MM.1S (cell line): Measurements from ENCODE around the gene TTC6.

Source experiments
- DNase-seq: peaks from one replicate; pipeline ENCODE4 v3.0.0-alpha.2; 2015
- H2AFZ ChIP-seq: fragments of 300-600 bp; sonication (generic); 2 replicates; pipeline ENCODE4 v1.6.0; 2016; ENCODE audit warnings: antibody characterized with exemption, low read length
- H3F3A ChIP-seq: fragments of 300-600 bp; sonication (generic); 2 replicates; pipeline ENCODE4 v1.6.1; 2016; ENCODE audit warnings: mild to moderate bottlenecking, antibody characterized with exemption, low read length, moderate library complexity, mixed read lengths; ENCODE audit not compliant: insufficient read depth
- H3K27ac ChIP-seq: fragments of 300-600 bp; sonication (generic); 2 replicates; pipeline ENCODE4 v1.5.1; 2016; ENCODE audit warnings: mild to moderate bottlenecking, low read length
- H3K27me3 ChIP-seq: fragments of 300-600 bp; sonication (generic); replicated peaks from 2 replicates; pipeline ENCODE4 v1.6.0; 2016; ENCODE audit warnings: low read length; ENCODE audit not compliant: insufficient read depth
- H3K36me3 ChIP-seq: fragments of 300-600 bp; sonication (generic); replicated peaks from 2 replicates; pipeline ENCODE4 v1.6.1; 2016; ENCODE audit warnings: mild to moderate bottlenecking, low read length, mixed read lengths; ENCODE audit not compliant: insufficient read depth
- H3K4me1 ChIP-seq: fragments of 300-600 bp; sonication (generic); 2 replicates; pipeline ENCODE4 v1.6.1; 2016; ENCODE audit warnings: low read length, mixed read lengths
- H3K4me2 ChIP-seq: fragments of 300-600 bp; sonication (generic); 2 replicates; pipeline ENCODE4 v1.6.0; 2016; ENCODE audit warnings: low read depth, low read length
- H3K4me3 ChIP-seq: fragments of 300-600 bp; sonication (generic); 2 replicates; pipeline ENCODE4 v1.5.1; 2016; ENCODE audit warnings: low read length, mixed read lengths
- H3K79me2 ChIP-seq: fragments of 300-600 bp; sonication (generic); 2 replicates; pipeline ENCODE4 v1.6.1; 2016; ENCODE audit warnings: mixed run types, low read length, mixed read lengths
- H3K9ac ChIP-seq: fragments of 300-600 bp; sonication (generic); 2 replicates; pipeline ENCODE4 v1.6.1; 2016; ENCODE audit warnings: low read length, mixed read lengths
- H3K9me2 ChIP-seq: fragments of 300-600 bp; sonication (generic); replicated peaks from 2 replicates; pipeline ENCODE4 v1.6.1; 2016; ENCODE audit warnings: mild to moderate bottlenecking, low read length, mixed read lengths; ENCODE audit not compliant: insufficient read depth
- H3K9me3 ChIP-seq: fragments of 300-600 bp; sonication (generic); replicated peaks from 2 replicates; pipeline ENCODE4 v1.6.1; 2016; ENCODE audit warnings: mild to moderate bottlenecking, low read length, mixed read lengths; ENCODE audit not compliant: insufficient read depth
- H4K20me1 ChIP-seq: fragments of 300-600 bp; sonication (generic); 2 replicates; pipeline ENCODE4 v1.6.1; 2016; ENCODE audit warnings: mild to moderate bottlenecking, low read length, moderate library complexity, mixed read lengths; ENCODE audit not compliant: insufficient read depth
- CTCF ChIP-seq: fragments of 300-600 bp; sonication (generic); IDR thresholded peaks from 2 replicates; pipeline ENCODE4 v1.5.1; 2016; ENCODE audit warnings: antibody characterized with exemption, low read length, mixed read lengths
- EZH2 ChIP-seq: fragments of 300-600 bp; sonication (generic); optimal IDR thresholded peaks from 2 replicates; pipeline ENCODE3; 2017; ENCODE audit warnings: low read depth, mild to moderate bottlenecking, antibody characterized with exemption, low read length, mixed read lengths
- EZH2phosphoT487 ChIP-seq: fragments of 300-600 bp; sonication (generic); IDR thresholded peaks from 2 replicates; pipeline ENCODE4 v1.6.1; 2018; ENCODE audit warnings: antibody characterized with exemption, low read length

TTC6 gene

GRCh38 chr14:37588956-37589714 is 6.3 kb upstream of the TTC6 start:
- Histone ChIP-seq H3K36me3 (no peaks in the 10 kb centered on the region), H3K4me1 (no peaks in the 10 kb centered on the region), H3K9me2 (no peaks in the 10 kb centered on the region), H3K4me2 (no peak overlapping the region), H3K9ac (no peak overlapping the region), H3K9me3 (no peaks in the 10 kb centered on the region), H3F3A (no peaks in the 10 kb centered on the region), H2AFZ (no peak overlapping the region), H3K79me2 (peaks cover 13% of the 10 kb centered on the region), H3K27me3 (no peaks in the 10 kb centered on the region), H3K4me3 (no peak overlapping the region), H3K27ac (no peak overlapping the region), H4K20me1 (no peaks in the 10 kb centered on the region)
- DNase-seq = no peak
- TF ChIP-seq EZH2phosphoT487 = no peak
- TF ChIP-seq EZH2 = no peak
- no peak for TF ChIP-seq CTCF

- no peak overlapping the region for H3K9ac ChIP-seq
- no peaks in the 10 kb centered on the region for H3K9me3 ChIP-seq
- H3K9me2 ChIP-seq = no peaks in the 10 kb centered on the region
- no peak overlapping the region for H2AFZ ChIP-seq
- no peaks in the 10 kb centered on the region for H4K20me1 ChIP-seq
- H3F3A ChIP-seq = peaks cover 3% of the 10 kb centered on the region; the same call in 1 of the 2 replicates
- H3K4me2 ChIP-seq = no peak overlapping the region
- no peak overlapping the region for H3K27ac ChIP-seq
- no peaks in the 10 kb centered on the region for H3K27me3 ChIP-seq
- peaks cover 13% of the 10 kb centered on the region for H3K79me2 ChIP-seq
- no peak for TF ChIP-seq EZH2
- no peak for TF ChIP-seq EZH2phosphoT487
- TF ChIP-seq CTCF = no peak
- no peak overlapping the region for H3K4me3 ChIP-seq
- DNase-seq = no peak
- no peaks in the 10 kb centered on the region for H3K36me3 ChIP-seq
- no peaks in the 10 kb centered on the region for H3K4me1 ChIP-seq
Measured at GRCh38 chr14:37589715-37590427, 5.6 kb upstream of the TTC6 start.

- Histone ChIP-seq H4K20me1 (no peaks in the 10 kb centered on the region), H3F3A (peaks cover 3% of the 10 kb centered on the region; the same call in 1 of the 2 replicates), H3K9me2 (no peaks in the 10 kb centered on the region), H3K36me3 (no peaks in the 10 kb centered on the region), H2AFZ (no peak overlapping the region), H3K27ac (no peak overlapping the region), H3K9ac (no peak overlapping the region), H3K4me1 (no peaks in the 10 kb centered on the region), H3K79me2 (peaks cover 13% of the 10 kb centered on the region), H3K4me2 (no peak overlapping the region), H3K9me3 (no peaks in the 10 kb centered on the region), H3K27me3 (no peaks in the 10 kb centered on the region), H3K4me3 (no peak overlapping the region)
- no peak for DNase-seq
- TF ChIP-seq CTCF = no peak
- TF ChIP-seq EZH2 = no peak
- no peak for TF ChIP-seq EZH2phosphoT487
Measured at GRCh38 chr14:37590428-37591139, 4.8 kb upstream of the TTC6 start.
